Mucosa of stomach (tissue), 1 donor: ENCODE results near the gene RRP1.

Experiments
- H3K27me3 ChIP-seq: one replicate; pipeline ENCODE4 v1.7.0; 2013; ENCODE audit warnings: mild to moderate bottlenecking, low read length; ENCODE audit not compliant: control insufficient read depth, insufficient read depth
- H3K36me3 ChIP-seq: one replicate; pipeline ENCODE4 v1.7.0; 2013; ENCODE audit warnings: low read length; ENCODE audit not compliant: control insufficient read depth, insufficient read depth
- H3K4me1 ChIP-seq: one replicate; pipeline ENCODE4 v1.7.0; 2013; ENCODE audit warnings: mild to moderate bottlenecking, low read length; ENCODE audit not compliant: control insufficient read depth, insufficient read depth
- H3K4me3 ChIP-seq: one replicate; pipeline ENCODE4 v1.7.0; 2013; ENCODE audit warnings: low read length
- H3K9ac ChIP-seq: one replicate; pipeline ENCODE4 v1.7.0; 2013; ENCODE audit warnings: mild to moderate bottlenecking, low read length, moderate library complexity
- H3K9me3 ChIP-seq: one replicate; pipeline ENCODE4 v1.7.0; 2013; ENCODE audit warnings: mild to moderate bottlenecking, low read length, moderate library complexity; ENCODE audit not compliant: control insufficient read depth
- donor health status: Pancreatic carcinoma.

Gene RRP1

DNA sequence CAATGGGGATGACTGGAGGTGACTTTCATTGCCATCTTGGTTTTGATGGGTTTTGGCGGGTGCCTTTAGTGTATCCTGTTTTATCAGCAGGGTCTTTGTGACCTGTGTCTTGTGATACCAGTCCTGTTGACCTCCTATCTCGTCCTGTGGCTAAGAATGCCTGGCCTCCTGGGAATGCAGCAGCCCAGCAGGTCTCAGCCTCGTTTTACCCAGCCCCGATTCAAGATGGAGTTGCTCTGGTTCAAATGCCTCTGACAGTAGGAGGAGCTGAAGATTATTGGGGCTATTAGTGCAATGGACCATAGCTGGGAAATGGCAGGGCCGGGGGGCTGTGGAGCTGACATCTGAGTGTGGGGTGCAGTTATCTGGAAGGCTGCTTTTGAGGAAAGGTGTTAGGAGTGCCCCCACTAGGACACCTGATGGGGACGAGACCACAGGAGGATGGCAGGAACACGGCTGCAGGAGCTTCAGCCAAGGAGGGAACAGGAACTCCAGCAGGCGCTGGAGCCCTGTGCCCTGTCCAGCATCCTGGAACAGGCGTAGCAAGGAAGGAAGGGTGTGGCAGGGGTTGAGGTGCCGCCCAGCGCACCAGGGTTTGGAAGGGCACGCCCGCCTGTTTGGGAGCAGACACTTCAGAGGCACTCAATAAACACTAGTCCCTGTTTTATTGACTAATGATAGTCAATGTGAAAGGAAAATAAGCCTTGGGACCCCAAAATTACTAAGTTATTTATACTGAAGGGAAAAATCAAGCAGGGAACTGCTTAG is 60.3 kb downstream of the RRP1 start:
- H3K27me3 ChIP-seq: no peaks in the 10 kb centered on the region
- H3K36me3 ChIP-seq: no peaks in the 10 kb centered on the region
- no peak overlapping the region for H3K4me3 ChIP-seq
- H3K9me3 ChIP-seq: no peaks in the 10 kb centered on the region
- H3K4me1 ChIP-seq: peaks cover 7% of the 10 kb centered on the region
- no peak overlapping the region for H3K9ac ChIP-seq

- Histone ChIP-seq H3K27me3 (no peaks in the 10 kb centered on the region), H3K4me1 (peaks cover 7% of the 10 kb centered on the region), H3K9me3 (no peaks in the 10 kb centered on the region), H3K4me3 (no peak overlapping the region), H3K36me3 (no peaks in the 10 kb centered on the region), H3K9ac (no peak overlapping the region)
These were observed 61.4 kb downstream of the RRP1 start for GRCh38 chr21:43850728-43851295.

GRCh38 chr21:43851593-43851992 is 62.2 kb downstream of the RRP1 start:
- Histone ChIP-seq H3K36me3 (no peaks in the 10 kb centered on the region), H3K27me3 (no peaks in the 10 kb centered on the region), H3K9ac (no peak overlapping the region), H3K9me3 (no peaks in the 10 kb centered on the region), H3K4me3 (no peak overlapping the region), H3K4me1 (peaks cover 7% of the 10 kb centered on the region)

DNA sequence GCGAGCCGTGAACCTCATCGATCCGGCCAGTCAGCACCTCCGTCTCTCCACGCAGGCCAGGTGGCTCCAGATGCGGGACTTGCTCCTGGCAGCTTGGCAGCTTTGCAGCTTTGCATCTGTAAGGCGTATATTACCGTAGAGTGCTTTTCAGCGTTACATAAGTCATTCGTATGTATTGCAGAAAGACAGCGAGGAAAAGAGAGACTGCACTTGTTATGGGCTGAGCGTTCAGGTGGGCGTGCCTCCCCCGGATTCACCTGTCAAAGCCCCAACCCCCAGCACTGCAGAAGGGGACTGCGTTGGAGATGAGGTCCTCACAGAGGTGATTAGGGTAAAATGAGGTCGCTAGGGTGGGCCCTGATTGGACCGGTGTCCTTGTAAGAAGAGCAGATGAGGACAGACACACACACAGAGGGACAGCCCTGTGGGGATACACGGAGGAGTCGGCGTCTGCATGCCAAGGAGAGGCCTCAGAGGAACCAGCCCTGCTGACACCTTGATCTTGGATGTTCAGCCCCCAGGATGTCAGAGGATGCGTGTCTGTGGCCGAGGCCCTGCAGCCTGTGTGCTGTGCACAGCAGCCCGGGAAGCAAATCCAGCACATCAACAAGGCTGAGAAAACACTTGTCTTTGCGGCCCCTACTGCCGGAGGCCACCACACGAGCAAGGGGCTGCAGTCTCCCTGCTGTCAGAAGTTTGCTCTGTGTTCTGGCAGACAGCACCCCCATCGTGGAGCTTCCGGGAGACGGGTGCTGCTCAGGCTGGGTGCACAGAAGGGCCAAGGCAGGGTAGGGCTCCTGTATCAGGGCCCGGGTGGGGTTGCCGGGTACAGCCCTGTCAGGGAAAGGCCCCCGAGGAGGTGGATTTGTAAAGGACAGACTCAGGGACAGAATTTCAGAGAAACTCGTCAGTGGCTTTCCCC is 64.7 kb downstream of the RRP1 start:
- H3K9ac ChIP-seq: no peak overlapping the region
- H3K4me1 ChIP-seq: peaks cover 7% of the 10 kb centered on the region
- H3K9me3 ChIP-seq: no peaks in the 10 kb centered on the region
- H3K36me3 ChIP-seq: no peaks in the 10 kb centered on the region
- H3K4me3 ChIP-seq: no peak overlapping the region
- no peaks in the 10 kb centered on the region for H3K27me3 ChIP-seq
